Thymus (tissue), 11 donors: ENCODE data around the gene REPS1. TPM values are rescaled to one million over a fixed set of nuclear protein-coding genes. Genes with fewer than 3 reads are reported as not detected.
"Not testable (repeated sequence)": the region's sequence is repeated elsewhere in the genome, so short reads cannot be mapped to it uniquely, and the experiment has no call there.

Experiments
- DNase-seq, 9 donors: peaks; one replicate each; pipeline ENCODE4 v3.0.0-alpha.2; 2013; ENCODE audit warnings: low spot score in 9 of 9, low read depth in 6 of 9, missing footprints in 1 of 9
- H3K27ac ChIP-seq, 2 donors: one replicate each; pipeline ENCODE4 v1.5.1; 2013; ENCODE audit warnings: control low read depth in 1 of 2, low read depth in 1 of 2, low read length in 1 of 2, mild to moderate bottlenecking in 1 of 2, moderate library complexity in 1 of 2
- H3K27me3 ChIP-seq, 2 donors: one replicate each; pipeline ENCODE4 v1.5.1; 2013; ENCODE audit warnings: low read length in 1 of 2; ENCODE audit not compliant: control insufficient read depth in 2 of 2, insufficient read depth in 1 of 2
- H3K36me3 ChIP-seq, 2 donors: one replicate each; pipeline ENCODE4 v1.5.1; 2013; ENCODE audit warnings: low read length in 1 of 2, mild to moderate bottlenecking in 1 of 2, moderate library complexity in 1 of 2; ENCODE audit not compliant: control insufficient read depth in 2 of 2, insufficient read depth in 2 of 2
- H3K4me1 ChIP-seq, 2 donors: one replicate each; pipeline ENCODE4 v1.5.1; 2013; ENCODE audit warnings: low read length in 2 of 2; ENCODE audit not compliant: control insufficient read depth in 2 of 2, insufficient read depth in 2 of 2
- H3K4me3 ChIP-seq, 2 donors: one replicate each; pipeline ENCODE4 v1.5.1; 2013; ENCODE audit warnings: low read length in 2 of 2, control low read depth in 1 of 2, mild to moderate bottlenecking in 1 of 2
- H3K9me3 ChIP-seq, 2 donors: one replicate each; pipeline ENCODE4 v1.5.1; 2013; ENCODE audit warnings: low read length in 1 of 2, mild to moderate bottlenecking in 1 of 2; ENCODE audit not compliant: control insufficient read depth in 2 of 2, insufficient read depth in 1 of 2
- WGBS: extraction: QIAGEN DNeasy Blood & Tissue Kit; methylation state at CpG from one replicate; pipeline ENCODE4 v1.1.7; 2013; 5-methylcytosine and 5-hydroxymethylcytosine counted together
- polyA plus RNA-seq: library from polyadenylated mRNA; stranded (reverse); fragments of 200-250 nt; gene quantifications from one replicate; pipeline ENCODE4 v1.2.3, GENCODE V29; 2013
- total RNA-seq: library from RNA; stranded (reverse); fragments of 120-200 nt; gene quantifications from one replicate; pipeline ENCODE4 v1.2.4, GENCODE V29; 2013
- donor health status: healthy.

Gene REPS1
- total and polyA plus RNA-seq, 2 donors: 37.8 to 66.5 TPM

GRCh38 chr6:138943089-138943625 is 44.9 kb downstream of the REPS1 start:
- Histone ChIP-seq H3K4me1 (peaks cover 0 to 4% of the 10 kb centered on the region in 2 donors), H3K27ac (no peak overlapping the region), H3K4me3 (no peak overlapping the region), H3K36me3 (peaks cover 10 to 61% of the 10 kb centered on the region in 2 donors), H3K9me3 (no peaks in the 10 kb centered on the region), H3K27me3 (no peaks in the 10 kb centered on the region)
- WGBS: 100% methylated on average over 2 of the region's 2 CpGs
- no peak for DNase-seq

- DNase-seq: not testable (repeated sequence)
Measured at GRCh38 chr6:138936873-138937272, 51.2 kb downstream of the REPS1 start.

GRCh38 chr6:138931660-138932059 is 56.4 kb downstream of the REPS1 start:
- Histone ChIP-seq H3K4me1 (no peaks in the 10 kb centered on the region), H3K27ac (no peak overlapping the region), H3K9me3 (no peaks in the 10 kb centered on the region), H3K27me3 (no peaks in the 10 kb centered on the region), H3K4me3 (no peak overlapping the region), H3K36me3 (peaks cover 8 to 31% of the 10 kb centered on the region in 2 donors)
- WGBS: 92% methylated on average over 1 of the region's 1 CpG
- no peak for DNase-seq

More at GRCh38 chr6:138936873-138937272, 51.2 kb downstream of the REPS1 start:
- H3K27ac ChIP-seq, H3K4me1 ChIP-seq, H3K4me3 ChIP-seq, H3K9me3 ChIP-seq, H3K27me3 ChIP-seq: not testable (repeated sequence)
- 98% methylated on average over 1 of the region's 1 CpG for WGBS
- peaks cover 9 to 48% of the 10 kb centered on the region in 2 donors for H3K36me3 ChIP-seq

GRCh38 chr6:138926579-138926978 is 61.5 kb downstream of the REPS1 start:
- Histone ChIP-seq H3K4me3 (no peak overlapping the region), H3K27me3 (no peaks in the 10 kb centered on the region), H3K9me3 (peaks cover 0 to 1% of the 10 kb centered on the region in 2 donors), H3K27ac (no peak overlapping the region), H3K4me1 (no peaks in the 10 kb centered on the region), H3K36me3 (peaks cover 4 to 31% of the 10 kb centered on the region in 2 donors)
- 97% methylated on average over 3 of the region's 3 CpGs for WGBS
- DNase-seq: no peak

- H3K27ac ChIP-seq: no peak overlapping the region
- peaks cover 4 to 36% of the 10 kb centered on the region in 2 donors for H3K36me3 ChIP-seq
- 99% methylated on average over 2 of the region's 2 CpGs for WGBS
- no peaks in the 10 kb centered on the region for H3K4me1 ChIP-seq
- H3K9me3 ChIP-seq: peaks cover 0 to 1% of the 10 kb centered on the region in 2 donors
- H3K4me3 ChIP-seq: no peak overlapping the region
- no peak for DNase-seq
- no peaks in the 10 kb centered on the region for H3K27me3 ChIP-seq
Measured at GRCh38 chr6:138925806-138926205, 62.2 kb downstream of the REPS1 start.

GRCh38 chr6:138923561-138923960 is 64.5 kb downstream of the REPS1 start:
- peaks cover 0 to 1% of the 10 kb centered on the region in 2 donors for H3K9me3 ChIP-seq
- no peak overlapping the region for H3K27ac ChIP-seq
- H3K36me3 ChIP-seq: peaks cover 12 to 38% of the 10 kb centered on the region in 2 donors
- no peak overlapping the region for H3K4me3 ChIP-seq
- H3K4me1 ChIP-seq: no peaks in the 10 kb centered on the region
- no peak for DNase-seq
- H3K27me3 ChIP-seq: no peaks in the 10 kb centered on the region

GRCh38 chr6:138920906-138921305 is 67.1 kb downstream of the REPS1 start:
- no peak overlapping the region for H3K27ac ChIP-seq
- peaks cover 21 to 44% of the 10 kb centered on the region in 2 donors for H3K36me3 ChIP-seq
- H3K4me3 ChIP-seq: no peak overlapping the region
- peaks cover 0 to 1% of the 10 kb centered on the region in 2 donors for H3K9me3 ChIP-seq
- no peaks in the 10 kb centered on the region for H3K4me1 ChIP-seq
- no peaks in the 10 kb centered on the region for H3K27me3 ChIP-seq
- DNase-seq: no peak
- WGBS: 98% methylated on average over 3 of the region's 3 CpGs

- Histone ChIP-seq H3K4me3 (no peak overlapping the region), H3K4me1 (no peaks in the 10 kb centered on the region), H3K27ac (no peak overlapping the region), H3K36me3 (peaks cover 52 to 72% of the 10 kb centered on the region in 2 donors), H3K27me3 (no peaks in the 10 kb centered on the region), H3K9me3 (no peaks in the 10 kb centered on the region)
- DNase-seq: no peak
- 97% methylated on average over 1 of the region's 1 CpG for WGBS
Measured at GRCh38 chr6:138914701-138915100, 73.4 kb downstream of the REPS1 start.

- Histone ChIP-seq H3K4me3 (no peak overlapping the region), H3K4me1 (no peaks in the 10 kb centered on the region), H3K27me3 (no peaks in the 10 kb centered on the region), H3K36me3 (peaks cover 46 to 80% of the 10 kb centered on the region in 2 donors), H3K9me3 (no peaks in the 10 kb centered on the region), H3K27ac (no peak overlapping the region)
- no peak for DNase-seq
- 94% methylated on average over 3 of the region's 3 CpGs for WGBS
Measured at GRCh38 chr6:138912308-138912707, 75.7 kb downstream of the REPS1 start.
